Measurements from ENCODE around the gene DNAH12. TPM values are rescaled to one million over a fixed set of nuclear protein-coding genes. Genes with fewer than 3 reads are reported as not detected.

DNAH12 gene
- total and polyA plus RNA-seq, 2 of the 4 experiments (the other 2 are of a cell fraction) = under 0.01 to 0.02 TPM

DNA sequence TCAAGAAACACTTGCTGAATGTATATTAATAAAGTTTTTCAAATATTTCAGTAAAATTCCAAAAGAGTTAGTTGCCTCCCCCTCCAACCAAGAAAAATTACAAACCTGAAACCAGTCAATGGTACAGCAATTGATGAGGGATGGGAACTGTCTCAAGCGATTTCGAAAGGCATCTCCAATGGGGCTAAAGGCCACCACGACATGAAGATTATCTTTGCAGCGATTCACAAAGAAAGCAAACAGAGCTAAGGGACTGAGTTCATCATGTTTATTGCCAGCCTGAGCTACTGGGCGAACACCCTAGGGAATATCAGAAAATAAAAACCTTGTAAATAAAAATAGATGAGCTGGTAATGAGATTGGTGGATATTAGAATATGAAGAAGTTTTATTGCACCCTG, 152.4 kb downstream of the DNAH12 start:
- Histone ChIP-seq H3K14ac (replicated peaks; ENCODE audit: low read depth, low read length) (no peak overlapping the region), H3K4me3 (ENCODE audit: insufficient read depth, low read depth, low read length) (no peak overlapping the region), H3K9ac (ENCODE audit: low read depth, low read length) (no peak overlapping the region), H2BK120ac (ENCODE audit: low read depth, low read length) (no peak overlapping the region), H2AK9ac (replicated peaks; ENCODE audit: low read depth, low read length, poor library complexity) (no peak overlapping the region), H3K9me3 (ENCODE audit: control insufficient read depth, insufficient read depth, low read length) (no peaks in the 10 kb centered on the region), H3K23ac (ENCODE audit: low read depth, low read length) (no peak overlapping the region), H2BK20ac (ENCODE audit: low read depth, low read length) (no peak overlapping the region), H3K36me3 (ENCODE audit: control insufficient read depth, insufficient read depth, low read length) (no peaks in the 10 kb centered on the region), H3K56ac (ENCODE audit: extremely low read depth, insufficient read depth, low read length) (no peak overlapping the region), H3K27me3 (ENCODE audit: control insufficient read depth, insufficient read depth, low read length) (peaks cover 2% of the 10 kb centered on the region; the same call in 1 of the 2 replicates), H3K4me1 (ENCODE audit: control insufficient read depth, insufficient read depth, low read length) (no peaks in the 10 kb centered on the region), H2AK5ac (ENCODE audit: low read depth, low read length) (no peak overlapping the region), H3K4me2 (ENCODE audit: low read depth, low read length) (no peak overlapping the region), H2BK15ac (ENCODE audit: low read depth, low read length) (no peak overlapping the region), H3K18ac (ENCODE audit: low read depth, low read length) (no peak overlapping the region), H4K5ac (ENCODE audit: low read depth, low read length) (no peak overlapping the region), H4K20me1 (ENCODE audit: insufficient read depth, low read length) (no peaks in the 10 kb centered on the region), H3K79me1 (ENCODE audit: low read depth in 1 of 2, low read length in 2 of 2) (no peaks in the 10 kb centered on the region), H2BK5ac (ENCODE audit: low read depth, low read length, poor library complexity, severe bottlenecking) (no peak overlapping the region), H4K91ac (ENCODE audit: insufficient read depth, low read depth, low read length) (no peak overlapping the region), H4K8ac (ENCODE audit: low read depth in 2 of 2, low read length in 2 of 2) (no peak overlapping the region), H3K4ac (ENCODE audit: low read depth, low read length) (no peak overlapping the region), H3K27ac (ENCODE audit: insufficient read depth, low read length) (no peak overlapping the region), H3K9me1 (ENCODE audit: insufficient read depth, low read length) (no peaks in the 10 kb centered on the region), H2AFZ (replicated peaks; ENCODE audit: low read length, poor library complexity) (no peak overlapping the region)
- in situ Hi-C loops (cut with MboI; ENCODE audit: low sequenced_read_pairs) (loop anchor here (25.0 kb wide), 1 partner anchor 471 kb away; no protein-coding TSS in a partner anchor), intact Hi-C loops (cut with micrococcal nuclease) (no loop called here), dilution Hi-C loops (cut with HindIII; ENCODE audit: low sequenced_read_pairs, unreplicated experiment) (no loop called here)
- TF ChIP-seq BHLHE40 (IDR thresholded peaks at IDR 0.05; ENCODE audit: low read depth, low read length) (no peak), MAZ (IDR thresholded peaks at IDR 0.05; ENCODE audit: borderline replicate concordance, low read depth, low read length) (no peak), POLR2A (IDR thresholded peaks at IDR 0.05; ENCODE audit: low read depth, low read length) (no peak), RFX5 (IDR thresholded peaks at IDR 0.05; ENCODE audit: low read depth, low read length) (no peak), FOS (IDR thresholded peaks at IDR 0.05; ENCODE audit: low read depth, low read length) (no peak), MAFK (IDR thresholded peaks at IDR 0.05; ENCODE audit: low read depth, low read length) (no peak)
- ChIA-PET CTCF (no interaction called here), POLR2A (ENCODE audit: unreplicated experiment) (no interaction called here)
- BruUV-seq (replicated peaks) = no TSS peak
- no CpG with 5 or more reads among the region's 5 CpGs for WGBS, 2 experiments (ENCODE audit: extremely low coverage in 2 of 2, insufficient read length in 1 of 2)
- DNase-seq (no peak), ATAC-seq (ENCODE audit: low read depth) (no peak)

All from IMR-90 (cell line).